H1 (cell line): Measurements from ENCODE around the gene NPHP4. TPM values are rescaled to one million over a fixed set of nuclear protein-coding genes. Genes with fewer than 3 reads are reported as not detected.

Experiments
- CTCF ChIA-PET: fragments of 300-600 bp; sonication (Branson Sonifier 250); formaldehyde crosslinking; loops from one replicate; lab custom pipeline; 2021; ENCODE audit not compliant: partially characterized antibody; lab: Charles Lee
- POLR2A ChIA-PET: fragments of 300-600 bp; sonication (Branson Sonifier 250); formaldehyde crosslinking; loops from one replicate; lab custom pipeline; 2021; ENCODE audit warnings: inconsistent platforms; ENCODE audit not compliant: partially characterized antibody; lab: Charles Lee
- DNase-seq, 2 experiments: peaks; one replicate each; pipeline versions ENCODE4 v3.0.0 to v3.0.0-alpha.2; 2010 to 2022; ENCODE audit warnings: low spot score in 2 of 2, low read depth in 1 of 2, mixed read lengths in 1 of 2
- FAIRE-seq: peaks from 2 replicates; lab custom pipeline; 2011; peaks lifted over from hg19 to GRCh38; lab: Jason Lieb, UNC
- H2AFZ ChIP-seq: 2 replicates; pipeline ENCODE4 v1.8.1; 2012; ENCODE audit warnings: low read length, inconsistent platforms
- H2AK5ac ChIP-seq: 2 replicates; pipeline ENCODE4 v1.6.1; 2013; ENCODE audit warnings: low read depth, low read length
- H2BK120ac ChIP-seq: replicated peaks from 2 replicates; pipeline ENCODE3; 2013; ENCODE audit warnings: low read depth, low read length, inconsistent platforms
- H2BK12ac ChIP-seq: 2 replicates; pipeline ENCODE4 v1.6.1; 2013; ENCODE audit warnings: low read depth, low read length
- H2BK15ac ChIP-seq: 2 replicates; pipeline ENCODE4 v1.6.1; 2013; ENCODE audit warnings: low read length
- H2BK20ac ChIP-seq: 2 replicates; pipeline ENCODE4 v1.6.1; 2013; ENCODE audit warnings: low read length
- H2BK5ac ChIP-seq: 2 replicates; pipeline ENCODE4 v1.6.1; 2013; ENCODE audit warnings: low read depth, low read length
- H3K14ac ChIP-seq: 2 replicates; pipeline ENCODE4 v1.6.1; 2013; ENCODE audit warnings: inconsistent platforms; ENCODE audit not compliant: insufficient read length
- H3K18ac ChIP-seq: 2 replicates; pipeline ENCODE4 v1.6.1; 2013; ENCODE audit warnings: low read length; ENCODE audit errors: extremely low read depth
- H3K23ac ChIP-seq: 2 replicates; pipeline ENCODE4 v1.6.1; 2013; ENCODE audit warnings: inconsistent platforms; ENCODE audit not compliant: insufficient read length
- H3K23me2 ChIP-seq: 2 replicates; pipeline ENCODE4 v1.6.1; 2013; ENCODE audit warnings: low read depth, low read length
- H3K27ac ChIP-seq: 2 replicates; pipeline ENCODE4 v1.6.1; 2011; ENCODE audit warnings: low read depth, low read length, inconsistent platforms
- H3K27me3 ChIP-seq, 4 experiments: replicated peaks in 1 of 4; 1 replicate in 1 of 4; 2 replicates in 3 of 4; pipeline versions ENCODE4 v1.6.1 to v1.8.1; 2011 to 2013; ENCODE audit warnings: low read length in 3 of 4, mild to moderate bottlenecking in 3 of 4, inconsistent platforms in 2 of 4, mixed read lengths in 2 of 4, moderate library complexity in 1 of 4; ENCODE audit not compliant: control insufficient read depth in 3 of 4, insufficient read depth in 3 of 4; ENCODE audit errors: extremely low read depth in 1 of 4
- H3K36me3 ChIP-seq, 4 experiments: 2 replicates each; pipeline versions ENCODE4 v1.6.1 to v1.8.1; 2011 to 2013; ENCODE audit warnings: mild to moderate bottlenecking in 4 of 4, low read length in 3 of 4, moderate library complexity in 2 of 4, control low read depth in 1 of 4, inconsistent platforms in 1 of 4; ENCODE audit not compliant: insufficient read depth in 4 of 4, control insufficient read depth in 2 of 4
- H3K4ac ChIP-seq: replicated peaks from 2 replicates; pipeline ENCODE3; 2013; ENCODE audit warnings: low read length, low read depth, mixed read lengths, inconsistent platforms; ENCODE audit not compliant: insufficient read length
- H3K4me1 ChIP-seq, 4 experiments: replicated peaks in 1 of 4; 1 replicate in 1 of 4; 2 replicates in 3 of 4; pipeline versions ENCODE4 v1.6.1 to v1.8.1; 2011 to 2013; ENCODE audit warnings: low read length in 3 of 4, inconsistent platforms in 2 of 4, mixed read lengths in 1 of 4; ENCODE audit not compliant: insufficient read depth in 4 of 4, control insufficient read depth in 3 of 4
- H3K4me2 ChIP-seq, 2 experiments: 2 replicates each; pipeline versions ENCODE4 v1.6.1 to v1.8.1; 2011 to 2013; ENCODE audit warnings: low read depth in 2 of 2, low read length in 2 of 2, control low read depth in 1 of 2, inconsistent platforms in 1 of 2, mild to moderate bottlenecking in 1 of 2; ENCODE audit not compliant: insufficient read depth in 1 of 2
- H3K4me3 ChIP-seq, 4 experiments: fragments of 200-600, 300-600 bp in 1 of 4; sonication (generic), shearing (Covaris generic), sonication (Bioruptor Twin) in 1 of 4; 2 replicates each; pipeline versions ENCODE4 v1.5.1 to v1.8.1; 2011 to 2016; ENCODE audit warnings: low read length in 4 of 4, low read depth in 3 of 4, control low read depth in 2 of 4, inconsistent platforms in 2 of 4, mild to moderate bottlenecking in 2 of 4, mixed read lengths in 1 of 4, moderate library complexity in 1 of 4; ENCODE audit not compliant: insufficient read depth in 2 of 4; ENCODE audit errors: extremely low read depth in 1 of 4
- H3K56ac ChIP-seq: replicated peaks from 2 replicates; pipeline ENCODE3; 2013; ENCODE audit warnings: low read depth, mild to moderate bottlenecking, mixed read lengths, low read length, inconsistent platforms; ENCODE audit not compliant: insufficient read length
- H3K79me1 ChIP-seq: 2 replicates; pipeline ENCODE4 v1.6.1; 2013; ENCODE audit warnings: low read depth, low read length, control low read depth
- H3K79me2 ChIP-seq, 2 experiments: 2 replicates each; pipeline versions ENCODE4 v1.6.1 to v1.8.1; 2012 to 2013; ENCODE audit warnings: low read length in 2 of 2, mild to moderate bottlenecking in 2 of 2, inconsistent platforms in 1 of 2; ENCODE audit not compliant: insufficient read depth in 2 of 2, control insufficient read depth in 1 of 2
- H3K9ac ChIP-seq, 4 experiments: replicated peaks in 1 of 4; 1 replicate in 1 of 4; 2 replicates in 3 of 4; pipeline versions ENCODE4 v1.6.1 to v1.8.1; 2011 to 2013; ENCODE audit warnings: low read depth in 3 of 4, low read length in 3 of 4, control low read depth in 2 of 4, mild to moderate bottlenecking in 2 of 4, moderate library complexity in 2 of 4, inconsistent platforms in 1 of 4; ENCODE audit errors: extremely low read depth in 1 of 4
- H3K9me3 ChIP-seq, 2 experiments: 2 replicates each; pipeline versions ENCODE4 v1.6.1 to v1.8.1; 2012 to 2013; ENCODE audit warnings: mild to moderate bottlenecking in 2 of 2, moderate library complexity in 2 of 2, control low read depth in 1 of 2, inconsistent platforms in 1 of 2, low read depth in 1 of 2, low read length in 1 of 2, mixed read lengths in 1 of 2; ENCODE audit not compliant: insufficient read depth in 2 of 2
- H4K20me1 ChIP-seq, 2 experiments: replicated peaks in 1 of 2; 2 replicates each; pipeline versions ENCODE3 to v1.8.1; 2011 to 2013; ENCODE audit warnings: inconsistent platforms in 2 of 2, low read length in 2 of 2, mild to moderate bottlenecking in 1 of 2; ENCODE audit not compliant: insufficient read depth in 2 of 2, control insufficient read depth in 1 of 2
- H4K5ac ChIP-seq: 2 replicates; pipeline ENCODE4 v1.6.1; 2013; ENCODE audit warnings: low read length, low read depth, mixed read lengths, inconsistent platforms; ENCODE audit not compliant: insufficient read length
- H4K8ac ChIP-seq: 2 replicates; pipeline ENCODE4 v1.8.0; 2013; ENCODE audit warnings: mild to moderate bottlenecking, moderate library complexity, low read length, inconsistent platforms; ENCODE audit not compliant: insufficient read depth; ENCODE audit errors: extremely low read depth
- H4K91ac ChIP-seq: replicated peaks from 2 replicates; pipeline ENCODE3; 2013; ENCODE audit warnings: low read length, mixed read lengths, inconsistent platforms; ENCODE audit not compliant: insufficient read length
- ASH2L ChIP-seq: fragments of 200-600, 300-600 bp; sonication (generic); IDR thresholded peaks from one replicate; pipeline ENCODE4 v1.7.1; 2017; ENCODE audit warnings: low read length
- ATF3 ChIP-seq: IDR thresholded peaks from 2 replicates; pipeline ENCODE4 v1.6.1; 2011; ENCODE audit warnings: low read depth, mild to moderate bottlenecking, low read length; ENCODE audit not compliant: insufficient read depth
- RAD21 ChIP-seq, 2 experiments: IDR thresholded peaks in 1 of 2; conservative IDR thresholded peaks in 1 of 2; 2 replicates each; pipeline ENCODE4 v1.6.1; 2011; ENCODE audit warnings: low read depth in 2 of 2, low read length in 2 of 2, improper control_type of control experiment in 1 of 2, inconsistent platforms in 1 of 2, mild to moderate bottlenecking in 1 of 2, moderate library complexity in 1 of 2
- RNF2 ChIP-seq: fragments of 200-900, 300-1000 bp; sonication (generic); IDR thresholded peaks from 2 replicates; pipeline ENCODE4 v1.7.1; 2016; ENCODE audit warnings: borderline replicate concordance, low read depth, mild to moderate bottlenecking, antibody characterized with exemption, low read length; ENCODE audit not compliant: poor library complexity, severe bottlenecking; ENCODE audit errors: missing control alignments
- SP2 ChIP-seq: IDR thresholded peaks from 2 replicates; pipeline ENCODE4 v1.6.1; 2012; ENCODE audit warnings: mild to moderate bottlenecking, low read length, inconsistent platforms
- YY1 ChIP-seq: IDR thresholded peaks from 2 replicates; pipeline ENCODE4 v1.6.1; 2011; ENCODE audit warnings: low read depth, mild to moderate bottlenecking, low read length
- WGBS, 2 experiments: shearing (Covaris generic) in 1 of 2; methylation state at CpG; one replicate each; pipeline versions ENCODE4 v1.1.6 to v1.1.7; 2013 to 2015; ENCODE audit warnings: low lambda C conversion rate in 2 of 2, mixed read lengths in 2 of 2, inconsistent platforms in 1 of 2, low coverage in 1 of 2, missing lambda C conversion rate in 1 of 2; ENCODE audit not compliant: insufficient replicate concordance in 2 of 2, insufficient coverage in 1 of 2, insufficient read length in 1 of 2; ENCODE audit errors: extremely low coverage in 1 of 2, missing lambda C conversion rate in 1 of 2; 5-methylcytosine and 5-hydroxymethylcytosine counted together
- polyA plus RNA-seq, 7 experiments: library from polyadenylated mRNA; depleted of rRNA in 3 of 7; stranded (reverse) in 5 of 7; unstranded in 2 of 7; fragments of >200 nt in 5 of 7; fragments of 200-250 nt in 2 of 7; gene quantifications; 1 replicate in 5 of 7; 2 replicates in 1 of 7; 4 replicates in 1 of 7; pipeline versions ENCODE4 v1.2.1 to v1.2.3, GENCODE V29; 2011 to 2013; ENCODE audit warnings: missing spikeins in 2 of 7, mixed read lengths in 2 of 7
- total RNA-seq: library from RNA; stranded (reverse); fragmentation: NEBNext Ultra II Directional; extraction: Animal tissue kit (Norgen Biotek cat#: 25700); gene quantifications from 2 replicates; pipeline ENCODE4 v1.2.1, GENCODE V29; 2021

The NPHP4 gene
- total and polyA plus RNA-seq, 2 of the 8 experiments (the other 6 are each of a cell fraction or from before 2014, with no cell fraction given): 5.8 to 14.0 TPM

GRCh38 chr1:5911871-5912271 is 80.4 kb downstream of the NPHP4 start:
- peak in 1 of 2 experiments; percentile 33 for DNase-seq
- no peak for FAIRE-seq
- TF ChIP-seq ASH2L (no peak), RNF2 (no peak), RAD21 (IDR thresholded peaks at IDR 0.05 in 1 of 2, conservative IDR thresholded peaks at IDR 0.05 in 1 of 2; ENCODE audit: low read depth in 2 of 2, low read length in 2 of 2) (no peak), SP2 (no peak), YY1 (no peak), ATF3 (no peak)

More at GRCh38 chr1:5911871-5912271, 80.4 kb downstream of the NPHP4 start:
- no peak overlapping the region for H2BK120ac ChIP-seq
- H3K79me2 ChIP-seq: no peaks in the 10 kb centered on the region
- no peak overlapping the region for H4K5ac ChIP-seq
- no peaks in the 10 kb centered on the region for H3K79me1 ChIP-seq
- H3K9ac ChIP-seq: no peak overlapping the region
- no peak overlapping the region for H3K4me3 ChIP-seq
- H3K56ac ChIP-seq: no peak overlapping the region
- H3K4me2 ChIP-seq: no peak overlapping the region
- H2BK15ac ChIP-seq: peak overlapping the region; percentile 98
- ChIA-PET CTCF (no interaction called here), POLR2A (no interaction called here)
- H2AK5ac ChIP-seq: no peak overlapping the region
- no peak overlapping the region for H2BK5ac ChIP-seq
- no peak overlapping the region; the same call in 1 of the 2 replicates for H2BK12ac ChIP-seq
- no peak overlapping the region for H3K18ac ChIP-seq
- no peaks in the 10 kb centered on the region for H3K27me3 ChIP-seq
- H4K20me1 ChIP-seq: peaks cover 2 to 3% of the 10 kb centered on the region in 2 experiments
- no peaks in the 10 kb centered on the region for H3K23me2 ChIP-seq
- no peaks in the 10 kb centered on the region for H3K9me3 ChIP-seq
- no peak overlapping the region for H2BK20ac ChIP-seq
- H4K91ac ChIP-seq: no peak overlapping the region
- peaks cover 0 to 10% (median 2%) of the 10 kb centered on the region in 4 experiments; a peak in 2 of 7 replicates for H3K4me1 ChIP-seq
- peak overlapping the region; percentile 57; the same call in 1 of the 2 replicates for H4K8ac ChIP-seq
- WGBS, 2 experiments: 95% methylated on average over 19 of the region's 19 CpGs; no CpG with 5 or more reads in 1 of the 2 experiments
- H3K23ac ChIP-seq: no peak overlapping the region
- H3K4ac ChIP-seq: no peak overlapping the region
- no peak overlapping the region for H3K14ac ChIP-seq
- H2AFZ ChIP-seq: no peak overlapping the region
- no peaks in the 10 kb centered on the region for H3K36me3 ChIP-seq
- no peak overlapping the region for H3K27ac ChIP-seq
